CD4-positive, alpha-beta T cell (primary cell): ENCODE data around the gene RASL11A. TPM values are rescaled to one million over a fixed set of nuclear protein-coding genes. Genes with fewer than 3 reads are reported as not detected.
"Not testable (repeated sequence)": the region's sequence is repeated elsewhere in the genome, so short reads cannot be mapped to it uniquely, and the experiment has no call there.

Experiments
- ATAC-seq: fragments of 200-7000 bp; cut with Tn5 transposase; one replicate; pipeline ENCODE4 v1.10.0; 2022; ENCODE audit warnings: mild to moderate bottlenecking; ENCODE audit not compliant: poor library complexity
- CTCF ChIA-PET: fragments of 350-600 bp; sonication (Branson Sonifier 250); formaldehyde crosslinking; loops from one replicate; lab custom pipeline; 2021; ENCODE audit warnings: antibody characterized with exemption, inconsistent platforms; lab: Charles Lee
- POLR2A ChIA-PET: fragments of 350-600 bp; sonication (Branson Sonifier 250); formaldehyde crosslinking; loops from one replicate; lab custom pipeline; 2021; ENCODE audit warnings: antibody characterized with exemption, inconsistent platforms; lab: Charles Lee
- DNase-seq, 14 experiments: peaks; one replicate each; pipeline ENCODE4 v3.0.0-alpha.2; 2013 to 2020; ENCODE audit warnings: mixed read lengths in 2 of 14
- H3K27ac ChIP-seq, 2 donors: one replicate each; pipeline versions ENCODE4 v1.5.1 to v1.7.0; 2013; ENCODE audit warnings: low read length in 2 of 2, low read depth in 1 of 2, mild to moderate bottlenecking in 1 of 2
- H3K27me3 ChIP-seq, 2 experiments: 1 replicate in 1 of 2; 2 replicates in 1 of 2; pipeline versions ENCODE4 v1.6.1 to v1.7.0; 2013; ENCODE audit warnings: low read length in 2 of 2, control low read depth in 1 of 2, mild to moderate bottlenecking in 1 of 2, moderate library complexity in 1 of 2; ENCODE audit not compliant: insufficient read depth in 2 of 2, control insufficient read depth in 1 of 2
- H3K36me3 ChIP-seq: one replicate; pipeline ENCODE4 v1.6.1; 2013; ENCODE audit warnings: low read length, control low read depth; ENCODE audit not compliant: insufficient read depth
- H3K4me1 ChIP-seq: one replicate; pipeline ENCODE4 v1.6.1; 2013; ENCODE audit warnings: low read length, control low read depth; ENCODE audit not compliant: insufficient read depth
- H3K4me3 ChIP-seq: one replicate; pipeline ENCODE4 v1.5.1; 2013; ENCODE audit warnings: mild to moderate bottlenecking, low read length, moderate library complexity
- H3K9me3 ChIP-seq, 2 experiments: 1 replicate in 1 of 2; 2 replicates in 1 of 2; pipeline versions ENCODE4 v1.6.1 to v1.7.0; 2013; ENCODE audit warnings: low read length in 2 of 2, mild to moderate bottlenecking in 2 of 2, control low read depth in 1 of 2, moderate library complexity in 1 of 2; ENCODE audit not compliant: control insufficient read depth in 1 of 2, insufficient read depth in 1 of 2
- H3K27ac Mint-ChIP-seq: one replicate; pipeline ENCODE4 v1.8.0; 2020; ENCODE audit warnings: mixed read lengths
- H3K27me3 Mint-ChIP-seq: one replicate; pipeline ENCODE4 v1.8.0; 2021; ENCODE audit warnings: mixed read lengths
- H3K36me3 Mint-ChIP-seq: one replicate; pipeline ENCODE4 v1.8.0; 2021; ENCODE audit warnings: low read depth, mixed read lengths
- H3K4me1 Mint-ChIP-seq: one replicate; pipeline ENCODE4 v1.8.0; 2021; ENCODE audit warnings: low read depth, mixed read lengths
- H3K4me3 Mint-ChIP-seq: one replicate; pipeline ENCODE4 v1.8.0; 2020; ENCODE audit warnings: mild to moderate bottlenecking, mixed read lengths
- H3K9me3 Mint-ChIP-seq: one replicate; pipeline ENCODE4 v1.8.0; 2020; ENCODE audit warnings: mixed read lengths
- CTCF ChIP-seq: fragments of 200-600 bp; IDR thresholded peaks from one replicate; pipeline ENCODE4 v1.8.0; 2022; ENCODE audit warnings: antibody characterized with exemption, mild to moderate bottlenecking
- intact Hi-C, 2 experiments: fragments of 100-400 bp; cut with DNase I in 1 of 2; cut with micrococcal nuclease in 1 of 2; formaldehyde crosslinking; loops; one replicate each; pipeline versions ENCODE4 v1.15.1 to v1.9.0; 2023 to 2025; cut with DNase I, micrococcal nuclease
- total RNA-seq, 174 experiments: library from RNA in 2 of 174; stranded (reverse) in 2 of 174; gene quantifications; one replicate each; pipeline ENCODE4 v1.2.3 and lab custom pipeline; 2021 to 2026

RASL11A gene
- total RNA-seq, 2 experiments from 2014 or later, result 2.9 to 4.7 TPM

GRCh38 chr13:27288392-27288791 lies 17.8 kb downstream of the RASL11A start:
- Histone ChIP-seq H3K9me3 (no peaks in the 10 kb centered on the region), H3K4me3 (no peak overlapping the region), H3K36me3 (no peaks in the 10 kb centered on the region), H3K27ac (no peak overlapping the region), H3K4me1 (peaks cover 11% of the 10 kb centered on the region), H3K27me3 (no peaks in the 10 kb centered on the region)
- no peak for TF ChIP-seq CTCF
- no peak for DNase-seq
- no peak overlapping the region for H3K4me3 Mint-ChIP-seq
- CTCF ChIA-PET, result no interaction called here
- no peak overlapping the region for H3K27ac Mint-ChIP-seq
- POLR2A ChIA-PET, result no interaction called here
- ATAC-seq, result no peak
- H3K4me1 Mint-ChIP-seq, result peaks cover 6% of the 10 kb centered on the region
- H3K36me3 Mint-ChIP-seq, result no peaks in the 10 kb centered on the region
- intact Hi-C loops, result no loop called here
- H3K27me3 Mint-ChIP-seq, result no peaks in the 10 kb centered on the region
- no peaks in the 10 kb centered on the region for H3K9me3 Mint-ChIP-seq

GRCh38 chr13:27289011-27289665 lies 18.5 kb downstream of the RASL11A start:
- no peaks in the 10 kb centered on the region for H3K9me3 ChIP-seq
- H3K36me3 ChIP-seq, result no peaks in the 10 kb centered on the region
- H3K4me1 ChIP-seq, result peaks cover 18% of the 10 kb centered on the region
- ATAC-seq (no peak), DNase-seq (no peak)
- Mint-ChIP-seq H3K9me3 (no peaks in the 10 kb centered on the region), H3K36me3 (no peaks in the 10 kb centered on the region), H3K27me3 (no peaks in the 10 kb centered on the region), H3K4me1 (peaks cover 14% of the 10 kb centered on the region), H3K4me3 (no peak overlapping the region), H3K27ac (no peak overlapping the region)
- ChIA-PET POLR2A (no interaction called here), CTCF (no interaction called here)
- no peaks in the 10 kb centered on the region for H3K27me3 ChIP-seq
- no peak for TF ChIP-seq CTCF
- intact Hi-C loops, result no loop called here
- no peak overlapping the region for H3K27ac ChIP-seq
- H3K4me3 ChIP-seq, result no peak overlapping the region

DNA sequence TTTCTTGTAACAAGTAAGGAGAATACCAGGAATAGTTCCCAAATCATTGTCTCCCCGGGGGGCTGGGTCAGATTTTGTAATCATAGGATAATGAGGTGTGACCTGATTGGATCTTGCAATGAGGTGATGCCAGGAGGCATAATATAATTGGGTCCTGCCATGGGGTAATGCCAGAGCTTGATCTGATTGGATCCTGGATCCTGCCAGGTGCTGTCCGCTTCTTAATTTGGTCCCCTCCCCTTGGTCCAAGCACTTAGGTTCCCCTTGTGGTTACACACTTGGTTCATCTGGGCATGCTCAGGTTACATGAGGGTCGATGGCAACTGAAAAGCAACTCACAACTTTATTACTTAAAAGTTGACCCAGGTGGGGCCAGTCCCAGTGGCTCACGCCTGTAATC lies 20.1 kb downstream of the RASL11A start:
- H3K36me3 ChIP-seq, result no peaks in the 10 kb centered on the region
- H3K27ac ChIP-seq, result no peak overlapping the region
- CTCF ChIA-PET, result no interaction called here
- H3K9me3 ChIP-seq, result no peaks in the 10 kb centered on the region
- no peak for ATAC-seq
- no peak overlapping the region for H3K4me3 Mint-ChIP-seq
- H3K4me1 Mint-ChIP-seq, result peaks cover 30% of the 10 kb centered on the region
- POLR2A ChIA-PET, result no interaction called here
- H3K9me3 Mint-ChIP-seq, result no peaks in the 10 kb centered on the region
- no peak overlapping the region for H3K27ac Mint-ChIP-seq
- H3K27me3 Mint-ChIP-seq, result no peaks in the 10 kb centered on the region
- TF ChIP-seq CTCF, result no peak
- peaks cover 31% of the 10 kb centered on the region for H3K4me1 ChIP-seq
- DNase-seq, result no peak
- no peaks in the 10 kb centered on the region for H3K36me3 Mint-ChIP-seq
- H3K27me3 ChIP-seq, result no peaks in the 10 kb centered on the region
- no peak overlapping the region for H3K4me3 ChIP-seq
- intact Hi-C loops, result loop anchor here in 1 of 2 experiments (5.0 kb wide), 1 partner anchor 47 kb away; no protein-coding TSS in a partner anchor

DNA sequence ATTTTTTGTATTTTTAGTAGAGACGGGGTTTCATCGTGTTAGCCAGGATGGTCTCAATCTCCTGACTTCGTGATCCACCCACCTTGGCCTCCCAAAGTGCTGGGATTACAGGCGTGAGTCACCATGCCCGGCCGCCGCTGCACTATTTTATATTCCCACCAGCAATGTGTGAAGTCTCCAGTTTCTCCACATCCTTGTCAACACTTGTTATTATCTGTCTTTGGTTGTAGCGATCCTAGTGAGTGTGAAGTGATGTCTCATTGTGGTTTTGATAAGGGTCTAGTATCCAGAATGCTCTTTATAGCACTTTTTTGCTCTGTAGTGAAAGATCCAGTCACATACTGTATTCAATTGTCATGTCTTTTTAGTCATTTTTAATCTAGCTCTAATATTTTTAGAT lies 21.3 kb downstream of the RASL11A start:
- H3K4me1 ChIP-seq, result peaks cover 31% of the 10 kb centered on the region
- H3K36me3 Mint-ChIP-seq, H3K4me3 Mint-ChIP-seq, H3K27ac Mint-ChIP-seq, H3K27ac ChIP-seq, H3K9me3 ChIP-seq, H3K36me3 ChIP-seq, H3K9me3 Mint-ChIP-seq, H3K27me3 Mint-ChIP-seq, H3K27me3 ChIP-seq, H3K4me3 ChIP-seq, ATAC-seq, DNase-seq: not testable (repeated sequence)
- intact Hi-C loops, result loop anchor here in 1 of 2 experiments (5.0 kb wide), 1 partner anchor 45 kb away; no protein-coding TSS in a partner anchor
- CTCF ChIA-PET, result interaction anchor here (0.9 kb wide), 1 partner anchor 161 kb away, joined by 3 read pairs; no protein-coding TSS in a partner anchor
- peaks cover 33% of the 10 kb centered on the region for H3K4me1 Mint-ChIP-seq
- POLR2A ChIA-PET, result interaction anchor here (2.6 kb wide), 1 partner anchor 41 kb away, joined by 10 read pairs; the partner anchor contains the start of gene RPL21
